ENCODE data around the gene A3GALT2. TPM values are rescaled to one million over a fixed set of nuclear protein-coding genes. Genes with fewer than 3 reads are reported as not detected.

A3GALT2 gene
- total RNA-seq, 1 donor from 2014 or later: not detected

DNA sequence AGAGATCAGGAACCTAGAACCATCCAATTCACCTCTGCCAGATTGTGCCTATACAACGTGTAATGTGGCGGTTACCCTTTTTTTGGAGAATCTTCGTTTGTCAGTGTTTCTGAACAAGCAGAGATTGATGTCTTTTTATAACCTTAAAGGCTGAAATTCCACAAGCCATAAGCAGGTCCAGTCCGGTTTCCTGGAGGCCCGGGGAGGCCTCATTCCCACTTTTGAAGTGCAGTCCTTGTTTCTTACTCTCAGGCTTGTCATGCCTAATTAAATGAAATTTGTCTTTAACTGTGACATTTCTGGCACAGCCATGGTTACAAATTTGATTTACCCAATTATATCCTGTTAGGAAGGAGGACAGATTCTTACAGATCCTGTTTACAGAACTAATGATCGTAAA lies 36.8 kb downstream of the A3GALT2 start:
- H3K36me3 ChIP-seq (ENCODE audit: control insufficient read depth, insufficient read depth, low read length): peaks cover 2% of the 10 kb centered on the region
- H3K4me3 ChIP-seq (ENCODE audit: low read depth, low read length): no peak overlapping the region
- no peak for DNase-seq (ENCODE audit: low read depth)
- TF ChIP-seq, protein P1, sequence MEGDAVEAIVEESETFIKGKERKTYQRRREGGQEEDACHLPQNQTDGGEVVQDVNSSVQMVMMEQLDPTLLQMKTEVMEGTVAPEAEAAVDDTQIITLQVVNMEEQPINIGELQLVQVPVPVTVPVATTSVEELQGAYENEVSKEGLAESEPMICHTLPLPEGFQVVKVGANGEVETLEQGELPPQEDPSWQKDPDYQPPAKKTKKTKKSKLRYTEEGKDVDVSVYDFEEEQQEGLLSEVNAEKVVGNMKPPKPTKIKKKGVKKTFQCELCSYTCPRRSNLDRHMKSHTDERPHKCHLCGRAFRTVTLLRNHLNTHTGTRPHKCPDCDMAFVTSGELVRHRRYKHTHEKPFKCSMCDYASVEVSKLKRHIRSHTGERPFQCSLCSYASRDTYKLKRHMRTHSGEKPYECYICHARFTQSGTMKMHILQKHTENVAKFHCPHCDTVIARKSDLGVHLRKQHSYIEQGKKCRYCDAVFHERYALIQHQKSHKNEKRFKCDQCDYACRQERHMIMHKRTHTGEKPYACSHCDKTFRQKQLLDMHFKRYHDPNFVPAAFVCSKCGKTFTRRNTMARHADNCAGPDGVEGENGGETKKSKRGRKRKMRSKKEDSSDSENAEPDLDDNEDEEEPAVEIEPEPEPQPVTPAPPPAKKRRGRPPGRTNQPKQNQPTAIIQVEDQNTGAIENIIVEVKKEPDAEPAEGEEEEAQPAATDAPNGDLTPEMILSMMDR (IDR thresholded peaks at IDR 0.05; ENCODE audit: insufficient read depth, low read length, poor library complexity, severe bottlenecking): no peak
- H3K27me3 ChIP-seq (ENCODE audit: control insufficient read depth, insufficient read depth, low read length): no peaks in the 10 kb centered on the region

DNA sequence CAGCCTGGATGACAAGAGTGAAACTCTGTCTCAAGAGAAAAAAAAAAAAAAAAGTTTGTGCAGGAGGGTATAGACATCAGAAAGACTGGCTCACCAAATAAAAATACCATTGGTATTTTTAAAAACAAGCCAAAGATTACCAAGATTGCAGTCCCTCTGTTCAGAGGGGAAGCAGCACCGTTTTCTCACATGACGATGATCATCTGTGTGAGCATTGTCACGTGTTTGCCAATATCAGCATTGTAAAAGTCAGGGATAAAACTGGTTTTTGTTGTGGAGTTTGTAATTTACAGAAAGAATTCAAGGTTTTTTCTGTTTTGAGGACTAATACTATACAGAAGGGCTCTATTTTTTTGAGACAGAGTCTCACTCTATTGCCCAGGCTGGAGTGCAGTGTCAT lies 38.1 kb downstream of the A3GALT2 start:
- H3K27me3 ChIP-seq (ENCODE audit: control insufficient read depth, insufficient read depth, low read length): no peaks in the 10 kb centered on the region
- H3K36me3 ChIP-seq (ENCODE audit: control insufficient read depth, insufficient read depth, low read length): peaks cover 2% of the 10 kb centered on the region
- TF ChIP-seq, protein P1 (IDR thresholded peaks at IDR 0.05; ENCODE audit: insufficient read depth, low read length, poor library complexity, severe bottlenecking): no peak
- no peak overlapping the region for H3K4me3 ChIP-seq (ENCODE audit: low read depth, low read length)
- DNase-seq (ENCODE audit: low read depth): no peak

DNA sequence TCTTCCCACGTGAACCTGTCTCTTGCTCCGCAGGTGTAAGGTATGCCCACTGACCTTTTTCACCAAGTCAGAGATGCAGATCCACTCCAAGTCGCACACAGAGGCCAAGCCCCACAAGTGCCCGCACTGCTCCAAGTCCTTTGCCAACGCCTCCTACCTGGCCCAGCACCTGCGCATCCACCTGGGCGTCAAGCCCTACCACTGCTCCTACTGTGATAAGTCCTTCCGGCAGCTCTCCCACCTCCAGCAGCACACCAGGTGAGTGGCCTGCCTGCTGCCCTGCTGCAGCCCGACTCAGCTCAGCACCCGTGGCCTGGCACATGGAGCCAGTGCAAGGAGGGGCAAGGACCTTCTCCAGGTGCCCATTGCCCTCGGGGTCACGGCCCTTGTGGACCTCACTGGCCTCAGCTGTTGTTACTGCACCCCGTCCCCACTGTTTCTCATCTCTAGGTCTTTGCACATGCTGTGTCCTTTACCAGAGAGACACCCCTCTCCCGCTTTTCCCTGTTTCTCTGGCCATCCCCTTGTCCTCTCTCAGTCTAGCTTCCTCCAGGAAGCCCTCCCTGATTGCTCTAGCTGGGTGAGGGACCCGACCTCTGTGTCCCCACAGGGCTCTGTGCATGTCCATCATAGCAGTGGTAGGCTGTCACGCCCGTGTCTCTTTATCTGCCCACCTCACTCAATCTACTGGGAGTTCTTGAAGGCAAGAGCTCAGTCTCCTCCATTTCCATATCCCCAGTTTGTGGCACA lies 39.2 kb downstream of the A3GALT2 start:
- TF ChIP-seq, protein P1 (IDR thresholded peaks at IDR 0.05; ENCODE audit: insufficient read depth, low read length, poor library complexity, severe bottlenecking): no peak
- H3K4me3 ChIP-seq (ENCODE audit: low read depth, low read length): no peak overlapping the region
- no peak for DNase-seq (ENCODE audit: low read depth)
- H3K27me3 ChIP-seq (ENCODE audit: control insufficient read depth, insufficient read depth, low read length): no peaks in the 10 kb centered on the region
- peaks cover 2% of the 10 kb centered on the region for H3K36me3 ChIP-seq (ENCODE audit: control insufficient read depth, insufficient read depth, low read length)

DNA sequence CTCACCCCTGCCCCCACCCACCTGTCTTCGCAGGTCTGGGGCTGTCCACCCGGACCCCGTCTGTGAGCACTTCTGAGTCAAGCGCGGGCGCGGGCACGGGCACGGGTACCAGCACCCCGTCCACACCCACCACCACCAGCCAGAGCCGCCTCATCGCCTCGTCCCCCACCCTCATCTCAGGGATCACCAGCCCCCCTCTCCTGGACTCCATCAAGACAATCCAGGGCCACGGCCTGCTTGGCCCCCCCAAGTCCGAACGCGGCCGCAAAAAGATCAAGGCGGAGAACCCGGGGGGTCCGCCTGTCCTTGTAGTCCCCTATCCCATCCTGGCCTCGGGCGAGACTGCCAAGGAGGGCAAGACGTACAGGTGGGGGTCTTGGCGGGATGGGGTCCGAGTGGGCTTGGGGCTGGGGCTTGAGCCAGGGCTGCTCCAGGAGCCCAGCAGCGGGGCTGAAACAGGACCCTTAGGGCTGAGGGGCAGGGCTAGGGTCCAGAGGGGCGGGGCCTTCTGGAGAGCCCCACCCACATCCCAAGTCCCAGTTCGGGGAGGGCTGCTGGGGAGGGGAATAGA lies 40.7 kb downstream of the A3GALT2 start:
- no peak for DNase-seq (ENCODE audit: low read depth)
- no peaks in the 10 kb centered on the region for H3K27me3 ChIP-seq (ENCODE audit: control insufficient read depth, insufficient read depth, low read length)

DNA sequence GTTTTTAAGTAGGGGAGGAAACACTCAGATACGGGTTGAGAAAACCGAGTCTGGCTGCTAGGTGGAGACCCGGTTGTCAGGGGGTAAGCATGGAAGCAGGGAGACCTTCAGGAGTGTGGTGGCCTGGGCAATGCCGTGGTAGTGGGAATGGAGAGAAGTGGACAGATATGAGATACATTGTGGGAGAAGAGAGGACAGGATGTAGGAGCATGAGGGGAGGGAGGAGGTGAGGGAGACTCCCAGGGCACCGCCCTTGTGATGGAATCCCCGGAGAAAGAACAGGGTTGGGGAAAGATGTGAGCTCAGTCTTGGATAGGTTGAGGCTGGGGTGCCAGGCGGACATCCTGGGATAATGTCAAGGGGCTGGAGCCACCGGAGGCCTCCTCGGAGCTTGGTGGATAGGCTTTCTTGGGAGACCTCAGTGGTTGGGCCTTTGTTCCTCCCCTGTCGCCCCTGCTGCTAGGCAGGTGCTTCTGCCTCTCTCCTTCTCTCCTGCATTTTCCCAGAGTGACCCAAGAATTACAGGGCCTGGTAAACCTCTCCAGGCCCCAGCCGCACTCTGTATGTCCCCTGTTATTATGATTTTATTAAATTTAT lies 43.3 kb downstream of the A3GALT2 start:
- H3K36me3 ChIP-seq (ENCODE audit: control insufficient read depth, insufficient read depth, low read length): peaks cover 2% of the 10 kb centered on the region
- H3K27me3 ChIP-seq (ENCODE audit: control insufficient read depth, insufficient read depth, low read length): no peaks in the 10 kb centered on the region
- H3K4me3 ChIP-seq (ENCODE audit: low read depth, low read length): no peak overlapping the region
- no peak for DNase-seq (ENCODE audit: low read depth)
- TF ChIP-seq, protein P1 (IDR thresholded peaks at IDR 0.05; ENCODE audit: insufficient read depth, low read length, poor library complexity, severe bottlenecking): no peak

More for the DNA sequence above, 40.7 kb downstream of the A3GALT2 start:
- no peak overlapping the region for H3K4me3 ChIP-seq (ENCODE audit: low read depth, low read length)
- peaks cover 2% of the 10 kb centered on the region for H3K36me3 ChIP-seq (ENCODE audit: control insufficient read depth, insufficient read depth, low read length)
- TF ChIP-seq, protein P1 (IDR thresholded peaks at IDR 0.05; ENCODE audit: insufficient read depth, low read length, poor library complexity, severe bottlenecking): no peak
